K562 (cell line): Measurements from ENCODE around the gene MCM9. TPM values are rescaled to one million over a fixed set of nuclear protein-coding genes. Genes with fewer than 3 reads are reported as not detected.

Source experiments
- ARNT ChIP-seq, 2 experiments: fragments of 450-650 bp; IDR thresholded peaks; 2 replicates each; pipeline ENCODE4 v1.6.1; 2016; ENCODE audit warnings: mild to moderate bottlenecking in 1 of 2
- ATF2 ChIP-seq: sonication (generic); formaldehyde crosslinking; IDR thresholded peaks from 2 replicates; pipeline ENCODE4 v1.8.1; 2022; ENCODE audit warnings: missing genetic modification reagents
- CHD1 ChIP-seq: fragments of 200-600 bp; sonication (generic); IDR thresholded peaks from one replicate; pipeline ENCODE4 v1.6.1; 2012; ENCODE audit warnings: mild to moderate bottlenecking, moderate library complexity, low read length, inconsistent platforms
- EWSR1 ChIP-seq: fragments of 450-650 bp; IDR thresholded peaks from 2 replicates; pipeline ENCODE4 v1.6.1; 2018; ENCODE audit warnings: borderline replicate concordance, mild to moderate bottlenecking, low read depth, moderate library complexity; ENCODE audit not compliant: partially characterized antibody
- FOXA1 ChIP-seq: fragments of 450-650 bp; IDR thresholded peaks from 2 replicates; pipeline ENCODE4 v1.6.1; 2016; ENCODE audit warnings: mild to moderate bottlenecking, borderline replicate concordance
- MNT ChIP-seq, 2 experiments: fragments of 450-650 bp; conservative IDR thresholded peaks; 2 replicates each; pipeline ENCODE4 v1.6.1; 2017; ENCODE audit warnings: mild to moderate bottlenecking in 2 of 2, moderate library complexity in 2 of 2
- PREB ChIP-seq: sonication (generic); formaldehyde crosslinking; IDR thresholded peaks from 2 replicates; pipeline ENCODE4 v1.8.1; 2023; ENCODE audit warnings: mild to moderate bottlenecking, missing genetic modification reagents
- RBM17 ChIP-seq: fragments of 200-400 bp; formaldehyde crosslinking; IDR thresholded peaks from 2 replicates; pipeline ENCODE4 v1.6.1; 2017; ENCODE audit warnings: low read depth, mild to moderate bottlenecking, low read length, borderline replicate concordance
- RBM25 ChIP-seq: fragments of 200-400 bp; formaldehyde crosslinking; IDR thresholded peaks from 2 replicates; pipeline ENCODE4 v1.6.1; 2018; ENCODE audit warnings: low read length, low read depth, moderate library complexity; ENCODE audit not compliant: severe bottlenecking
- SAFB2 ChIP-seq: fragments of 200-400 bp; formaldehyde crosslinking; IDR thresholded peaks from 2 replicates; pipeline ENCODE4 v1.6.1; 2018; ENCODE audit warnings: borderline replicate concordance, low read length, low read depth, moderate library complexity; ENCODE audit not compliant: severe bottlenecking
- SMARCA4 ChIP-seq: fragments of 450-650 bp; IDR thresholded peaks from 2 replicates; pipeline ENCODE4 v1.6.1; 2016
- SNRNP70 ChIP-seq: fragments of 200-400 bp; formaldehyde crosslinking; optimal IDR thresholded peaks from 2 replicates; pipeline ENCODE3; 2017; ENCODE audit warnings: low read depth, low read length
- STAT5B ChIP-seq: fragments of 250-450 bp; sonication (Bioruptor Pico); IDR thresholded peaks from 2 replicates; pipeline ENCODE4 v1.8.0; 2021; ENCODE audit warnings: mild to moderate bottlenecking, inconsistent platforms
- TEAD4 ChIP-seq, 2 experiments: sonication (generic) in 1 of 2; formaldehyde crosslinking in 1 of 2; IDR thresholded peaks; 2 replicates each; pipeline versions ENCODE4 v1.6.1 to v1.8.0; 2012 to 2022; ENCODE audit warnings: borderline replicate concordance in 1 of 2, inconsistent platforms in 1 of 2, low read length in 1 of 2, mild to moderate bottlenecking in 1 of 2, missing genetic modification reagents in 1 of 2
- VEZF1 ChIP-seq: fragments of 200-800 bp; sonication (Bioruptor generic); IDR thresholded peaks from 2 replicates; pipeline ENCODE4 v1.6.1; 2017; ENCODE audit warnings: missing genetic modification characterization, missing compliant biosample characterization
- ZFP36 ChIP-seq: fragments of 150-350 bp; IDR thresholded peaks from 2 replicates; pipeline ENCODE4 v1.6.1; 2018; ENCODE audit warnings: low read length, low read depth; ENCODE audit not compliant: partially characterized antibody
- ZFX ChIP-seq: sonication (generic); formaldehyde crosslinking; IDR thresholded peaks from 2 replicates; pipeline ENCODE4 v1.8.0; 2022; ENCODE audit warnings: mild to moderate bottlenecking, missing genetic modification reagents, moderate library complexity
- ZNF384 ChIP-seq: IDR thresholded peaks from 2 replicates; pipeline ENCODE4 v1.6.1; 2012; ENCODE audit warnings: low read depth, low read length, improper control_type of control experiment
- ZNF589 ChIP-seq: fragments of 200-800 bp; sonication (Bioruptor generic); IDR thresholded peaks from 2 replicates; pipeline ENCODE4 v1.6.1; 2016; ENCODE audit warnings: low read depth, missing genetic modification characterization, missing compliant biosample characterization
- polyA plus RNA-seq, 8 experiments: library from polyadenylated mRNA; depleted of rRNA in 4 of 8; stranded (reverse) in 5 of 8; unstranded in 3 of 8; fragments of >200 nt; fragmentation: Nextera tagmentation in 2 of 8; fragmentation: Illumina TruSeq in 1 of 8; extraction: Ambion mirVana in 2 of 8; extraction: Trizol in 1 of 8; gene quantifications; 2 replicates each; pipeline versions ENCODE4 v1.2.1 to v1.2.3, GENCODE V29; 2011 to 2014; ENCODE audit warnings: inconsistent platforms in 1 of 8, missing spikeins in 1 of 8
- total RNA-seq, 7 experiments: library from RNA; depleted of rRNA in 6 of 7; stranded (reverse); fragments of >200 nt in 6 of 7; fragmentation: Illumina TruSeq in 2 of 7; extraction: Trizol in 2 of 7; gene quantifications; 2 replicates each; pipeline versions ENCODE4 v1.2.1 to v1.2.3, GENCODE V29; 2011 to 2021; ENCODE audit warnings: low replicate concordance in 1 of 7
- TF ChIP-seq, protein P1 (sequence below): fragments of 450-650 bp; IDR thresholded peaks from 2 replicates; pipeline ENCODE4 v1.6.1; 2016

MCM9 gene
- total and polyA plus RNA-seq, 9 of the 15 experiments (the other 6 are each of a cell fraction or from before 2014, with no cell fraction given), result 4.8 to 16.7 (median 11.6) TPM

DNA sequence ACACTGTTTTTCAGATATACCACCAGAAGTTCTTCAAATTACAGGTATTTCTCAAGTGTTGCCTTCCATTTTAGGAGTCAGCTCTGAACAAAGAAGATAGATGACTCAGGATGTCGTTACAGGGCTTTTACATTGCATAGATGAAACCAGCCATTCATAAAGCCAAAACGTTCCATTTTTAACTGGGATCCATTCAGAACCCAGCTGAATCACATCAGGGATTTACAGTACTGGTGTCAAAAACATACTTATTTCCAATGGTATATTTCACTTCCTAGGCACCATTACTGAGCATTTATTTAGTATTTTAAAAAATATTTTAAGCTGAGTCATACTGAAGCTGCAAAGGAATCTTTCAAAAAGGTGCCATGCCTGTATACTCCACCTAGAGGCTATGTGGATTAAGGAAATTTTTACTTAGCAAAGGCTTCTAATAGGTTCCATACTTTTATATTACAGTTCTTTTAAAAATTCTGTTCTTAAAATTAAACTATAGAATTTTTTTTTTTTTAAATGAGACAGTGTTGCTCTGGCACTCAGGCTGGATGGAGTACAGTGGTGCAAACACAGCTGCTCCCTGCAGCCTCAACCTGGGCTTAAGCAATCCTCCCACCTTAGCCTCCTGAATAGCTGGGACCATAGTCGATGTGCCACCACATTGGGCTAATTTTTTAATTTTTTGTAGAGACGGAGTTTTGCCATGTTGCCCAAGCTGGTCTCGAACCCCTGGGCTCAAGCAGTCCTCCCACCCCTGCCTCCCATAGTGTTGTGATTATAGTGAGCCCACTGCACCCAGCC is 38.4 kb downstream of the MCM9 start (continued):
- TF ChIP-seq VEZF1 (CRISPR knock-in tag), result no peak
- TF ChIP-seq ATF2 (CRISPR knock-in tag), result no peak
- no peak for TF ChIP-seq FOXA1
- TF ChIP-seq SMARCA4, result peak; percentile 85
- no peak for TF ChIP-seq RBM25
- no peak for TF ChIP-seq ZFX (CRISPR knock-in tag)
- peak; percentile 44 for TF ChIP-seq TEAD4 (IDR thresholded peaks at IDR 0.05; ENCODE audit: low read length)
- no peak for TF ChIP-seq TEAD4 (CRISPR knock-in tag; IDR thresholded peaks at IDR 0.05; ENCODE audit: borderline replicate concordance)
- no peak for TF ChIP-seq SAFB2
- no peak for TF ChIP-seq ZFP36
- TF ChIP-seq RBM17, result no peak
- peak; percentile 29 for TF ChIP-seq CHD1
- no peak for TF ChIP-seq STAT5B (CRISPR knock-in tag)
- TF ChIP-seq, protein P1, sequence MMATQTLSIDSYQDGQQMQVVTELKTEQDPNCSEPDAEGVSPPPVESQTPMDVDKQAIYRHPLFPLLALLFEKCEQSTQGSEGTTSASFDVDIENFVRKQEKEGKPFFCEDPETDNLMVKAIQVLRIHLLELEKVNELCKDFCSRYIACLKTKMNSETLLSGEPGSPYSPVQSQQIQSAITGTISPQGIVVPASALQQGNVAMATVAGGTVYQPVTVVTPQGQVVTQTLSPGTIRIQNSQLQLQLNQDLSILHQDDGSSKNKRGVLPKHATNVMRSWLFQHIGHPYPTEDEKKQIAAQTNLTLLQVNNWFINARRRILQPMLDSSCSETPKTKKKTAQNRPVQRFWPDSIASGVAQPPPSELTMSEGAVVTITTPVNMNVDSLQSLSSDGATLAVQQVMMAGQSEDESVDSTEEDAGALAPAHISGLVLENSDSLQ, result peak; percentile 56; the same call in 1 of the 2 replicates
- peak in 1 of 2 experiments; percentile 63; a peak in 3 of 4 replicates for TF ChIP-seq MNT (conservative IDR thresholded peaks at IDR 0.05)
- TF ChIP-seq ZNF384, result no peak
- no peak for TF ChIP-seq EWSR1
- no peak for TF ChIP-seq SNRNP70
- TF ChIP-seq ZNF589 (CRISPR knock-in tag), result 0 out of 2 replicates have a peak, but pooled peaks have one; percentile 52
- TF ChIP-seq PREB (CRISPR knock-in tag), result no peak
- 0 out of 4 replicates have a peak, but pooled peaks have one; percentile 48 to 71 for TF ChIP-seq ARNT (IDR thresholded peaks at IDR 0.05)
